Measurements from ENCODE around the gene CCDC33. TPM values are rescaled to one million over a fixed set of nuclear protein-coding genes. Genes with fewer than 3 reads are reported as not detected.

The CCDC33 gene
- total and polyA plus RNA-seq, 2 experiments from 2014 or later = 2.6 to 2.8 TPM

DNA sequence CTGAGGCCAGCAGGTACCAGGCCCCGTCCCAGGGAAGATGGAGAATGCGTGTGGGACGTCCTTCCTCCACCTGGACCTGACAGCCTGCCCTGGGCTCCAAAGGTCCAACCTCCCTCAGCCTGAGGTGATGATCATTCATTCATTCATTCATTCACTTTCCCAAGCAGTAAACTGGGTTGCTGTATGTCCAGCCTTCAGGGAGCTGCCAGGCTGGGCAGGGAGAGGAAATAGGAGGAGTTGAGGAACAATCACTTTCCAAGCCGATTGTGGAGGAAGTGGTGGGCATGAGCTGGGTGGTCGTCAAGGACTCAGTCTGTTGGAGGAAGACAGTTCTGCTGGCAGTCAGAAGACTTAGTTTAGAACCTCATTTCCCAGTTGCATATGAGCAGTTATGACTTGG lies 10.2 kb upstream of the CCDC33 start (continued):
- TF ChIP-seq, protein P1, sequence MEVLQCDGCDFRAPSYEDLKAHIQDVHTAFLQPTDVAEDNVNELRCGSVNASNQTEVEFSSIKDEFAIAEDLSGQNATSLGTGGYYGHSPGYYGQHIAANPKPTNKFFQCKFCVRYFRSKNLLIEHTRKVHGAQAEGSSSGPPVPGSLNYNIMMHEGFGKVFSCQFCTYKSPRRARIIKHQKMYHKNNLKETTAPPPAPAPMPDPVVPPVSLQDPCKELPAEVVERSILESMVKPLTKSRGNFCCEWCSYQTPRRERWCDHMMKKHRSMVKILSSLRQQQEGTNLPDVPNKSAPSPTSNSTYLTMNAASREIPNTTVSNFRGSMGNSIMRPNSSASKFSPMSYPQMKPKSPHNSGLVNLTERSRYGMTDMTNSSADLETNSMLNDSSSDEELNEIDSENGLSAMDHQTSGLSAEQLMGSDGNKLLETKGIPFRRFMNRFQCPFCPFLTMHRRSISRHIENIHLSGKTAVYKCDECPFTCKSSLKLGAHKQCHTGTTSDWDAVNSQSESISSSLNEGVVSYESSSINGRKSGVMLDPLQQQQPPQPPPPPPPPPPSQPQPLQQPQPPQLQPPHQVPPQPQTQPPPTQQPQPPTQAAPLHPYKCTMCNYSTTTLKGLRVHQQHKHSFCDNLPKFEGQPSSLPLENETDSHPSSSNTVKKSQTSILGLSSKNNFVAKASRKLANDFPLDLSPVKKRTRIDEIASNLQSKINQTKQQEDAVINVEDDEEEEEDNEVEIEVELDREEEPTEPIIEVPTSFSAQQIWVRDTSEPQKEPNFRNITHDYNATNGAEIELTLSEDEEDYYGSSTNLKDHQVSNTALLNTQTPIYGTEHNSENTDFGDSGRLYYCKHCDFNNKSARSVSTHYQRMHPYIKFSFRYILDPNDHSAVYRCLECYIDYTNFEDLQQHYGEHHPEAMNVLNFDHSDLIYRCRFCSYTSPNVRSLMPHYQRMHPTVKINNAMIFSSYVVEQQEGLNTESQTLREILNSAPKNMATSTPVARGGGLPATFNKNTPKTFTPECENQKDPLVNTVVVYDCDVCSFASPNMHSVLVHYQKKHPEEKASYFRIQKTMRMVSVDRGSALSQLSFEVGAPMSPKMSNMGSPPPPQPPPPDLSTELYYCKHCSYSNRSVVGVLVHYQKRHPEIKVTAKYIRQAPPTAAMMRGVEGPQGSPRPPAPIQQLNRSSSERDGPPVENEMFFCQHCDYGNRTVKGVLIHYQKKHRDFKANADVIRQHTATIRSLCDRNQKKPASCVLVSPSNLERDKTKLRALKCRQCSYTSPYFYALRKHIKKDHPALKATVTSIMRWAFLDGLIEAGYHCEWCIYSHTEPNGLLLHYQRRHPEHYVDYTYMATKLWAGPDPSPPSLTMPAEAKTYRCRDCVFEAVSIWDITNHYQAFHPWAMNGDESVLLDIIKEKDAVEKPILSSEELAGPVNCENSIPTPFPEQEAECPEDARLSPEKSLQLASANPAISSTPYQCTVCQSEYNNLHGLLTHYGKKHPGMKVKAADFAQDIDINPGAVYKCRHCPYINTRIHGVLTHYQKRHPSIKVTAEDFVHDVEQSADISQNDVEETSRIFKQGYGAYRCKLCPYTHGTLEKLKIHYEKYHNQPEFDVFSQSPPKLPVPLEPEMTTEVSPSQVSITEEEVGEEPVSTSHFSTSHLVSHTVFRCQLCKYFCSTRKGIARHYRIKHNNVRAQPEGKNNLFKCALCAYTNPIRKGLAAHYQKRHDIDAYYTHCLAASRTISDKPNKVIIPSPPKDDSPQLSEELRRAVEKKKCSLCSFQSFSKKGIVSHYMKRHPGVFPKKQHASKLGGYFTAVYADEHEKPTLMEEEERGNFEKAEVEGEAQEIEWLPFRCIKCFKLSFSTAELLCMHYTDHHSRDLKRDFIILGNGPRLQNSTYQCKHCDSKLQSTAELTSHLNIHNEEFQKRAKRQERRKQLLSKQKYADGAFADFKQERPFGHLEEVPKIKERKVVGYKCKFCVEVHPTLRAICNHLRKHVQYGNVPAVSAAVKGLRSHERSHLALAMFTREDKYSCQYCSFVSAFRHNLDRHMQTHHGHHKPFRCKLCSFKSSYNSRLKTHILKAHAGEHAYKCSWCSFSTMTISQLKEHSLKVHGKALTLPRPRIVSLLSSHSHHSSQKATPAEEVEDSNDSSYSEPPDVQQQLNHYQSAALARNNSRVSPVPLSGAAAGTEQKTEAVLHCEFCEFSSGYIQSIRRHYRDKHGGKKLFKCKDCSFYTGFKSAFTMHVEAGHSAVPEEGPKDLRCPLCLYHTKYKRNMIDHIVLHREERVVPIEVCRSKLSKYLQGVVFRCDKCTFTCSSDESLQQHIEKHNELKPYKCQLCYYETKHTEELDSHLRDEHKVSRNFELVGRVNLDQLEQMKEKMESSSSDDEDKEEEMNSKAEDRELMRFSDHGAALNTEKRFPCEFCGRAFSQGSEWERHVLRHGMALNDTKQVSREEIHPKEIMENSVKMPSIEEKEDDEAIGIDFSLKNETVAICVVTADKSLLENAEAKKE (CRISPR knock-in tag; IDR thresholded peaks at IDR 0.05) = no peak
- no peak for TF ChIP-seq EZH2 (IDR thresholded peaks at IDR 0.05; ENCODE audit: low read depth, unreplicated experiment)
- TF ChIP-seq, protein P2, sequence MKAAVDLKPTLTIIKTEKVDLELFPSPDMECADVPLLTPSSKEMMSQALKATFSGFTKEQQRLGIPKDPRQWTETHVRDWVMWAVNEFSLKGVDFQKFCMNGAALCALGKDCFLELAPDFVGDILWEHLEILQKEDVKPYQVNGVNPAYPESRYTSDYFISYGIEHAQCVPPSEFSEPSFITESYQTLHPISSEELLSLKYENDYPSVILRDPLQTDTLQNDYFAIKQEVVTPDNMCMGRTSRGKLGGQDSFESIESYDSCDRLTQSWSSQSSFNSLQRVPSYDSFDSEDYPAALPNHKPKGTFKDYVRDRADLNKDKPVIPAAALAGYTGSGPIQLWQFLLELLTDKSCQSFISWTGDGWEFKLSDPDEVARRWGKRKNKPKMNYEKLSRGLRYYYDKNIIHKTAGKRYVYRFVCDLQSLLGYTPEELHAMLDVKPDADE (IDR thresholded peaks at IDR 0.05) = no peak

DNA sequence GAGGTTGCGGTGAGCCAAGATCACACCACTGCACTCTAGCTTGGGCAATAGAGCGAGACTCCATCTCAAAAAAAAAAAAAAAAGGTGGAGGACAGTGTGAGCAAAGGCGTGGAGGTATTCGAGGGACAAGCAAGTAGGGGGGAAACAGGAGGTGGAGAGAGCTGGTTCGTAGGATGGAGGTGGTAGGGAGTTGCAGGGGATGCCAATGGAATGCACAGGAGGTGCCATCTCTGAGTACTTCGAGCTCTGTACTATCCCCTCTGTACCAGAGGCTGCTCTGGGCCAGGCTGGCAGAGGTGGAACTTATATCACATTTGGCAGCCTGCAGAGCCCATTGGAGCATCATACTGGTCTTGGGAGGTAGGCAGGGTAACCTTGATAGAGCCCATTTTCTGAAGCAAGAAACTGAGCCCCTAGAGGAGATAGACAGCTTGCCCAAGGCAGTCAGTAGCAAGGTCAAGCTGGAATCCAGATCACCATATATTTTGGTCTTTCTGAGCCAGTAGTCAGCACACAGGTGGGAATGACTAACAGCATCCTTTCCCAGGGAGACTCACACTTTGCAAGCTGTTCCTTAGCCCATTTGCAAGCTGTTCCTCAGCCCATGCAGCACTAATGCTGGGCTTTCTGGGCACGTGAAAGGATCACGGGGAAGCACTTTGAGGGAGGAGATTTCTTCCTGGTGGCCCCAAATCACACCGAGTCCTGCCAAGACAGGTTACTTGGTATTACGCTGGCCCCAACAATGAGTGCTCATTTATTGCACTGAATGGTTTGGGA lies 9.2 kb upstream of the CCDC33 start:
- no peaks in the 10 kb centered on the region for H3K79me2 ChIP-seq (replicated peaks; ENCODE audit: insufficient read depth)
- no peaks in the 10 kb centered on the region for H3K36me3 ChIP-seq (ENCODE audit: insufficient read depth)
- Mint-ChIP-seq H3K9me3 (no peaks in the 10 kb centered on the region; the same call in 2 of the 3 replicates), H3K4me1 (peaks cover 43% of the 10 kb centered on the region), H3K27ac (no peak overlapping the region), H3K36me3 (ENCODE audit: low read depth) (no peaks in the 10 kb centered on the region), H3K27me3 (ENCODE audit: insufficient read depth, low read depth, poor library complexity) (peaks cover 63% of the 10 kb centered on the region), H3K4me3 (no peak overlapping the region)
- no peak for DNase-seq (ENCODE audit: low spot score)
- peaks cover 38% of the 10 kb centered on the region for H3K4me1 ChIP-seq (ENCODE audit: insufficient read depth)
- no peaks in the 10 kb centered on the region; the same call in 1 of the 2 replicates for H4K20me1 ChIP-seq (replicated peaks; ENCODE audit: insufficient read depth)
- no peak overlapping the region for H2AFZ ChIP-seq
- no peak overlapping the region for H3K27ac ChIP-seq (ENCODE audit: low read depth)
- no peak for ATAC-seq
- no peak overlapping the region for H3K4me3 ChIP-seq
- no peaks in the 10 kb centered on the region for H3F3A ChIP-seq (replicated peaks; ENCODE audit: low read depth)
- peaks cover 71% of the 10 kb centered on the region for H3K27me3 ChIP-seq (ENCODE audit: insufficient read depth)
- no peaks in the 10 kb centered on the region for H3K9me2 ChIP-seq (ENCODE audit: insufficient read depth)
- no peak overlapping the region for H3K4me2 ChIP-seq
- TF ChIP-seq JUNB (IDR thresholded peaks at IDR 0.05; ENCODE audit: unreplicated experiment) (no peak), CTCF (conservative IDR thresholded peaks at IDR 0.05; ENCODE audit: low read depth in 2 of 2) (no peak), ZNF331 (CRISPR knock-in tag; IDR thresholded peaks at IDR 0.05; ENCODE audit: low read depth) (no peak), EZH2phosphoT487 (IDR thresholded peaks at IDR 0.05; ENCODE audit: unreplicated experiment) (no peak), EZH2 (IDR thresholded peaks at IDR 0.05; ENCODE audit: low read depth, unreplicated experiment) (no peak)

Measured in GM23338 (cell line).